T-helper 22 cell (primary cell): ENCODE data around the gene MYL12B.
A peak's percentile ranks its signal among the peaks of the same experiment; 100 is the strongest.
"Not testable (repeated sequence)": the region's sequence is repeated elsewhere in the genome, so short reads cannot be mapped to it uniquely, and the experiment has no call there.

ENCODE experiments used
- DNase-seq: peaks from one replicate; pipeline ENCODE4 v3.0.0-alpha.2; 2020; ENCODE audit warnings: low read depth

The MYL12B gene

DNA sequence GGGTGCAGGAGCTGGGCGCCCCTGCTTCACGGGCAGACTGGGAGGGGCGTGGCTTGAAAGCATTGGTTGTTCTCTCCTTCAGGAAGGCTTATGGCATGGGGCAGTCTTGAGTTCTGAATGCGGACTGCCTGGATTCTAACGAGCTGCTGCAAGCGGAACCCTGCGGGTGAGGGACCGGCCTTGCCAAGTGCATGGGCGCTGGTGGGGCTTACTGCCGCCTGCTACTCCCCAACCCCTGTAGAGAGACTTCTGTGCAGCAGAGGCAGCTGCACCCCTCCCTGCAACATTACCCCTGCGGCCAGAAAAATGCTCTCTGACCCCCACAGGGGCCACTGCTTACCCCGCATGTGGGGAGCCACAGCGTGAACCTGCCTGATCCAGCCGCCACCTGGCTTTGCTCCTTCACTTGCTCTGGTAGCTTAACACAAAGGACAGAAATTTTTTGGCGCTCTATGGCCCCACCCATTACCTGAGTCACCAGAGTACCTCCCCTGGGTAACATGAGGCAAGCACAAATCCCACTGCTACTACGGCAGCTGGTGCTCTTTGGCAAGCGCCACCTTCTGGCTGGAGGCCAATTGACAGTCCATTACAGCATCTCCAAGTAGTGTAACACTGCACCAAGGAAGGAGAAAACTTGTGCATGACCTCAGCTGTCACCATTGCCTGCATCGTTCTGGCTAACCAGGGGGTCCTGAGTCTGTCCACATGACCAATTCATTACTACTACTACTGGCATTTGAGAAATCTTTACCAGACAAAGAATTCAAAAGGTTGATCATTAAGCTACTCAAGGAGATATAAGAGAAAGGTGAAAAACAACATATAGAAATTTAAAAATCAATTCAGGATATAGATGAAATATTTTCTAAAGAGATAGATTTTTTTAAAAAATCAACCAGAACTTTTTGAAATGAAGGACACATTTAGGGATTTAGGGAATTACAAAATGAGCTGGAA is 35.4 kb downstream of the MYL12B start:
- DNase-seq: peak; percentile 83

DNA sequence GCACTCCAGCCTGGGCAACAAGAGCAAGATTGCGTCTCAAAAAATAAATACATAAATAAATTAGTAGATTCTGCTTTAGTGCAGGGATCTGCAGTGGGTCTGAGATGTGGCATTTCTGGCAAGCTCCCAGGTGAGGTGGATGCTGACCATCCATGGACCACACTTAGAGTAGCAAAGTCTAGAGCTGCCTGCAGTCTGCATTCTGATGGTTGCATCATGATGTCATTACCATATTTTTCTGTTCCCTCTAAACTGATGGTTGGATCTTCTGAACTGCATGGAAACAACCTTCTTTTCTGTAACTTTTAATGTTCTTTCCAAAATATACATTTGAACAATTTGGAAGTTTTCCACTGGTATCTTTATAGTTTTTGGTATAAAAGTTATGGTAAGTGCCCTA is 42.9 kb downstream of the MYL12B start:
- no peak for DNase-seq

- DNase-seq: peak; percentile 62
Measured at GRCh38 chr18:3305354-3305762, 43.4 kb downstream of the MYL12B start.

GRCh38 chr18:3305933-3306332 is 44.0 kb downstream of the MYL12B start:
- DNase-seq: peak; percentile 31

DNA sequence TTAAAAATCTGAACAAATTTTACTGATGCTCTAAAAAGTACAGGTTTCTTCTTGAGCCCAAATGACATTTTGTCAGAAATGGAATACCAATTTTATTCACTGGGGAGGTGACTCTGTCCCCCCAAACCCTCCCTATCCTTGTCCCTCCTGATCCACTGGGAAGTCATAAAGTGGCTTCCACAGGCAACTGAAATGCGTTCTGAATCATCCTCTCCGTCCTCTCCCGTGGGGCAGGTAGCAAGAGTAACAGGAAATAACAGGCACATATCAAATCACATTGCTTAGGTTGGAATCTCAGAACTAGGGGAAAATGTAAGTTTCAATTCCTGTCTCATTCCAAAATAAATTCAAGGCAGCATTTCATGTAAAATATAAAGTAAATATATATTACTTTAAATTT is 44.5 kb downstream of the MYL12B start:
- DNase-seq: no peak

DNA sequence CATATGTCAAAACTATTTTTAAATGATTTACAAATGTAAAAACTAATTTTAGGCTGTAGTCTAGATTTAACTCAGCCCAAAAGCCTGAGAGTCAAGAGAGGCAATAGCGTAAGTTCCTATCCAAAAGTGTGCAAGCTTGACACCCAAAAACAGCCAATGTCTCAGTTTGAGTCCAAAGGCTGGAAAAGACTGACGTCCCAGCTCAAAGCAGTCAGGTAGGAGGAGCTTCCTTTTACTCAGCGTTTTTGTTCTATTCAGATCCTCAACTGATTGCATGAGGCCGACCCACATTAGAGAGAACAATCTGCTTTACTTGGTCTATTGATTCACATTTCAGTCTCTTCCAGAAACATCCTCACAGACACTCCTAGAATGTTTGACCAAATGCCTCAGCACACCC is 51.8 kb downstream of the MYL12B start:
- DNase-seq: no peak

GRCh38 chr18:3315344-3315743 is 53.4 kb downstream of the MYL12B start:
- DNase-seq: not testable (repeated sequence)

DNA sequence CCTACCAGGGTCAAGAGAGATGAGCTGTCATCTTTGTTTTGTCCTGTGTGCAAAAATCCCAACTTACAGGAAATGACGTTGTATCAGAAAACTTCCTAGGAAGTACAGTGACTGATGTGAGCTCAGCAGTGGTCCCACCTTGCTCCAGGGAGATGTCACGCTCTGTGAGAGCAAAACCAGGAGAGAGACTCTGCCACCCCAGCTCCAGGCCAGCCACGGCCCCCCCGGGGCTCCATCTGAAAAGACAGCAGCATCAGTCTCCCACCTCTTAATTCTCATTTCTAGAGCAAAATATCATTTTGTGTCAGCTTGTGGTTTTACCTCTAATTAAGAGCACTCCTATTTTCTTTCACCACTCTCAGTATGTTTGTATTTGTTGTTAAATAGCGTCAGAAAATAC is 57.5 kb downstream of the MYL12B start:
- no peak for DNase-seq

DNA sequence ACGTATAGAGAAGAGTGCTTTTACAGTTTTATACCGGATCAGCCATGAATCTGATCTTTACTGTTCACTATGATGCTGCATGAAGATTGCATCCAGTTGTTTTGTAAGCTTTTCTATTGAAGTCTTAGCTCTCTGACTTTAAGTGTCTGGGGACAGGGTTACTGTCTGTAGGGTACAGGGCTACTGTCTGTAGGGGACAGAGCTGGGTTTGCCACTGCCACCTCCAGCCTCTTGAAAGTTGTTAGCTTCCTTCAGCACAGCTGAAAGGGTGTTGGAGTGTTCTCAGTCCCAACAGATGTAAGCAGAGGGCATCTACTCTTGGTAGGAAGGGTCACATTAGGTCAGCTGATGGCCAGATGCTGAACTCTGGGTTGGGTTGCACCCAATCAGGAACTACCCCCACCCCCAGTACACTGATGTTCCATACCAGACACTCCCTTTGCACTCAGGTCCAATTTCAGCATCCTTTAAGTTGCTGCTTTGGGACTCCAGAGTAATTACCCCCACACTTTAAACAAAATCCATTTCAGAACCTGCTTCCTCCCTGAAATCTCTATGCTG is 58.0 kb downstream of the MYL12B start:
- no peak for DNase-seq

GRCh38 chr18:3321133-3321812 is 59.3 kb downstream of the MYL12B start:
- DNase-seq: no peak

GRCh38 chr18:3323900-3324299 is 62.0 kb downstream of the MYL12B start:
- DNase-seq: no peak
